Measurements from ENCODE around the gene MYO16.

The MYO16 gene

DNA sequence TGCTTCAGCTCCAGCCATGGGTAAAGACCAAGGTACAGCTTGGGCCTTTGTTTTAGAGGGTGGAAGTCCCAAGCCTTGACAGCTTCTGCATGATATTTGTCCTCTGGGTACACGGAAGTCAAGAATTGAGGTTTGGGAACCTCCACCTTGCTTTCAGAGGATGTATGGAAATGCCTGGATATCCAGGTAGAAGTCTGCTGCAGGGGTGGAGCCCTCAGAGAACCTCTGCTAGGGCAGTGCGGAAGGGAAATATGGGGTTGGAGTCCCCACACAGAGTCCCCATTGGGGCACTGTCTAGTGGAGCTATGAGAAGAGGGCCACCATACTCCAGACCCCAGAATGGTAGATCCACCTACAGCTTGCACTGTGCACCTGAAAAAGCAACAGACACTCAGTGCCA is 23.0 kb upstream of the MYO16 start:
- no peaks in the 10 kb centered on the region for H3K27me3 ChIP-seq (ENCODE audit: low read length)
- H3K9me2 ChIP-seq (replicated peaks; ENCODE audit: insufficient read depth, low read length), result no peaks in the 10 kb centered on the region
- no peak overlapping the region for H3K27ac ChIP-seq (ENCODE audit: low read depth, low read length)
- H2AFZ ChIP-seq (ENCODE audit: low read depth, low read length, severe bottlenecking), result no peak overlapping the region
- H3K9ac ChIP-seq (ENCODE audit: low read length), result no peak overlapping the region
- H3K79me2 ChIP-seq (ENCODE audit: insufficient read depth, low read length), result no peaks in the 10 kb centered on the region
- peaks cover 6% of the 10 kb centered on the region; the same call in 1 of the 2 replicates for H3K9me3 ChIP-seq (ENCODE audit: insufficient read depth, low read length)
- H3K4me3 ChIP-seq (ENCODE audit: insufficient read depth, low read length, poor library complexity, severe bottlenecking), result no peak overlapping the region
- no peaks in the 10 kb centered on the region for H3F3A ChIP-seq (ENCODE audit: insufficient read depth)
- no peak overlapping the region for H3K4me2 ChIP-seq (ENCODE audit: low read depth, low read length, poor library complexity, severe bottlenecking)
- TF ChIP-seq, protein P1, sequence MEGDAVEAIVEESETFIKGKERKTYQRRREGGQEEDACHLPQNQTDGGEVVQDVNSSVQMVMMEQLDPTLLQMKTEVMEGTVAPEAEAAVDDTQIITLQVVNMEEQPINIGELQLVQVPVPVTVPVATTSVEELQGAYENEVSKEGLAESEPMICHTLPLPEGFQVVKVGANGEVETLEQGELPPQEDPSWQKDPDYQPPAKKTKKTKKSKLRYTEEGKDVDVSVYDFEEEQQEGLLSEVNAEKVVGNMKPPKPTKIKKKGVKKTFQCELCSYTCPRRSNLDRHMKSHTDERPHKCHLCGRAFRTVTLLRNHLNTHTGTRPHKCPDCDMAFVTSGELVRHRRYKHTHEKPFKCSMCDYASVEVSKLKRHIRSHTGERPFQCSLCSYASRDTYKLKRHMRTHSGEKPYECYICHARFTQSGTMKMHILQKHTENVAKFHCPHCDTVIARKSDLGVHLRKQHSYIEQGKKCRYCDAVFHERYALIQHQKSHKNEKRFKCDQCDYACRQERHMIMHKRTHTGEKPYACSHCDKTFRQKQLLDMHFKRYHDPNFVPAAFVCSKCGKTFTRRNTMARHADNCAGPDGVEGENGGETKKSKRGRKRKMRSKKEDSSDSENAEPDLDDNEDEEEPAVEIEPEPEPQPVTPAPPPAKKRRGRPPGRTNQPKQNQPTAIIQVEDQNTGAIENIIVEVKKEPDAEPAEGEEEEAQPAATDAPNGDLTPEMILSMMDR (IDR thresholded peaks at IDR 0.05; ENCODE audit: insufficient read depth, low read length, poor library complexity, severe bottlenecking), result no peak
- TF ChIP-seq EZH2phosphoT487 (conservative IDR thresholded peaks at IDR 0.05; ENCODE audit: low read length), result no peak
- H3K36me3 ChIP-seq (ENCODE audit: low read length), result no peaks in the 10 kb centered on the region
- H4K20me1 ChIP-seq (ENCODE audit: low read depth, low read length), result no peaks in the 10 kb centered on the region

DNA sequence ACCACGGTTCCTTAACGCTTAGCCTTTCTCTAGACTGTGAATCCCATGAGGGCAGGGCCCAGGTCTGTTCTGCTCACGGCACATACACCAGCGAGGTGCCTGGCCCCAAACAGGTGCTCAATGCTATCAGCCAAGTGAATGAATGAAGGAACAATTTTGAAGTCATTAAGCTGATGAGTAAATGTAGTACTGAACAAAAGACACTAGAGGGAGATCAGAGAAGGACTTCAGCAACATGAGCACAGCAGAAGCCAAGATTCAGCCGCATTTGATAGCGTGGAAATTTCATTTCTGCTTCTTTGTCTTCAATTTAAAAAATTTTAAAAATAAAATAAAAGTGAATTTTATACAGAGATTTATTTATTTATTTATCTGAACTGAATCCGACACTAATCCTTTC is 20.1 kb upstream of the MYO16 start:
- Histone ChIP-seq H3K4me2 (ENCODE audit: low read depth, low read length, poor library complexity, severe bottlenecking) (no peak overlapping the region), H3K4me3 (ENCODE audit: insufficient read depth, low read length, poor library complexity, severe bottlenecking) (no peak overlapping the region), H3K27me3 (ENCODE audit: low read length) (no peaks in the 10 kb centered on the region), H3K79me2 (ENCODE audit: insufficient read depth, low read length) (no peaks in the 10 kb centered on the region), H3K36me3 (ENCODE audit: low read length) (no peaks in the 10 kb centered on the region), H4K20me1 (ENCODE audit: low read depth, low read length) (no peaks in the 10 kb centered on the region), H3K9me3 (ENCODE audit: insufficient read depth, low read length) (peaks cover 6% of the 10 kb centered on the region; the same call in 1 of the 2 replicates), H3K9me2 (replicated peaks; ENCODE audit: insufficient read depth, low read length) (no peaks in the 10 kb centered on the region), H3K9ac (ENCODE audit: low read length) (no peak overlapping the region), H2AFZ (ENCODE audit: low read depth, low read length, severe bottlenecking) (no peak overlapping the region), H3K27ac (ENCODE audit: low read depth, low read length) (no peak overlapping the region), H3F3A (ENCODE audit: insufficient read depth) (no peaks in the 10 kb centered on the region)
- TF ChIP-seq EZH2phosphoT487 (conservative IDR thresholded peaks at IDR 0.05; ENCODE audit: low read length), result no peak
- TF ChIP-seq, protein P1 (IDR thresholded peaks at IDR 0.05; ENCODE audit: insufficient read depth, low read length, poor library complexity, severe bottlenecking), result no peak

DNA sequence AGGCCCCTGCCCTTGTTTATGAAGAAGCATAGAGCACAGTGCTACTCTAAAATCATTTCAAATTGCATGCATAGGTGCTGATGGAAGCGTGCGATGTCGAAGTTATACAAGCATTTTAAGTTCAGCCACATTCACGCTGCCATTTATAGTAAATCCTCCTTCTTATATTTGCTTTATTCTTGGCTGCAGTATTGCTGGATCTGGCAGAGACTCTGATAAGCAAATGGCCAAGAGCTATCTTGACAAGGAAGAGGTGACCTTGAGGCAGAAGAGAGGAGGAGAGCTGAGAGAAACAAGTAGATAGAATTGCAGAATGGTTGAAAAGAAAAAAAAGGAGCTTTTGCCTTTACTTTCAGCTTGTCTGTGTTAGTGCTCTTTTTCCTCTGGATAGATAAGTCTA is 18.9 kb upstream of the MYO16 start:
- no peaks in the 10 kb centered on the region for H3K79me2 ChIP-seq (ENCODE audit: insufficient read depth, low read length)
- no peaks in the 10 kb centered on the region for H3K9me2 ChIP-seq (replicated peaks; ENCODE audit: insufficient read depth, low read length)
- no peaks in the 10 kb centered on the region for H3K27me3 ChIP-seq (ENCODE audit: low read length)
- no peaks in the 10 kb centered on the region for H3F3A ChIP-seq (ENCODE audit: insufficient read depth)
- H3K9me3 ChIP-seq (ENCODE audit: insufficient read depth, low read length), result peaks cover 6% of the 10 kb centered on the region; the same call in 1 of the 2 replicates
- H2AFZ ChIP-seq (ENCODE audit: low read depth, low read length, severe bottlenecking), result no peak overlapping the region
- no peaks in the 10 kb centered on the region for H4K20me1 ChIP-seq (ENCODE audit: low read depth, low read length)
- TF ChIP-seq, protein P1 (IDR thresholded peaks at IDR 0.05; ENCODE audit: insufficient read depth, low read length, poor library complexity, severe bottlenecking), result no peak
- no peak for TF ChIP-seq EZH2phosphoT487 (conservative IDR thresholded peaks at IDR 0.05; ENCODE audit: low read length)
- no peak overlapping the region for H3K9ac ChIP-seq (ENCODE audit: low read length)
- H3K4me3 ChIP-seq (ENCODE audit: insufficient read depth, low read length, poor library complexity, severe bottlenecking), result no peak overlapping the region
- no peaks in the 10 kb centered on the region for H3K36me3 ChIP-seq (ENCODE audit: low read length)
- no peak overlapping the region for H3K4me2 ChIP-seq (ENCODE audit: low read depth, low read length, poor library complexity, severe bottlenecking)
- no peak overlapping the region for H3K27ac ChIP-seq (ENCODE audit: low read depth, low read length)
